ENCODE results near the gene NRXN2.
A peak's percentile ranks its signal among the peaks of the same experiment; 100 is the strongest.

NRXN2 gene

DNA sequence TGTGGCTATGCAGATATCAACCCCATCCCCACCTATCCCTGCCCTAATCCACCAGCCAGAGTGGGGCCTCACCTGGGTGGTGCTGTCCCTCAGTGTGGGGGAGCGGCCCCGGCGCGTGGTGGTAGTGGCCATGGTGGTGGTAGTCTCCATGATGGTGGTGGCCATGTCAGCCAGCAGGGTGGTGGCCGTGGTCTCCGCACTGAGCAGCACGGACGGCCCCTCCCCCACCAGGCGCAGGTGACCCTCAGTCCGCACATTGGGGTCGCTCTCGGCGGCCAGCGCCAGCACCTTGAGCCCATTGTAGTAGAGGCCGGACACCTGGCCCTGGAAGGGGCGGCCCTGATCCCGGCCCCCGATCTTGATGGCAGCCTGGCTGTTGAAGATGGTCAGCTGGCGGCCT, 100.3 kb downstream of the NRXN2 start:
- H3K4me3 ChIP-seq (replicated peaks in 1 of 2; ENCODE audit: low read depth in 2 of 2, low read length in 2 of 2), result no peak overlapping the region
- TF ChIP-seq, protein P1, sequence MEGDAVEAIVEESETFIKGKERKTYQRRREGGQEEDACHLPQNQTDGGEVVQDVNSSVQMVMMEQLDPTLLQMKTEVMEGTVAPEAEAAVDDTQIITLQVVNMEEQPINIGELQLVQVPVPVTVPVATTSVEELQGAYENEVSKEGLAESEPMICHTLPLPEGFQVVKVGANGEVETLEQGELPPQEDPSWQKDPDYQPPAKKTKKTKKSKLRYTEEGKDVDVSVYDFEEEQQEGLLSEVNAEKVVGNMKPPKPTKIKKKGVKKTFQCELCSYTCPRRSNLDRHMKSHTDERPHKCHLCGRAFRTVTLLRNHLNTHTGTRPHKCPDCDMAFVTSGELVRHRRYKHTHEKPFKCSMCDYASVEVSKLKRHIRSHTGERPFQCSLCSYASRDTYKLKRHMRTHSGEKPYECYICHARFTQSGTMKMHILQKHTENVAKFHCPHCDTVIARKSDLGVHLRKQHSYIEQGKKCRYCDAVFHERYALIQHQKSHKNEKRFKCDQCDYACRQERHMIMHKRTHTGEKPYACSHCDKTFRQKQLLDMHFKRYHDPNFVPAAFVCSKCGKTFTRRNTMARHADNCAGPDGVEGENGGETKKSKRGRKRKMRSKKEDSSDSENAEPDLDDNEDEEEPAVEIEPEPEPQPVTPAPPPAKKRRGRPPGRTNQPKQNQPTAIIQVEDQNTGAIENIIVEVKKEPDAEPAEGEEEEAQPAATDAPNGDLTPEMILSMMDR (IDR thresholded peaks at IDR 0.05; ENCODE audit: low read depth, low read length), result no peak
- no peak for DNase-seq (ENCODE audit: low read depth in 2 of 2)

DNA sequence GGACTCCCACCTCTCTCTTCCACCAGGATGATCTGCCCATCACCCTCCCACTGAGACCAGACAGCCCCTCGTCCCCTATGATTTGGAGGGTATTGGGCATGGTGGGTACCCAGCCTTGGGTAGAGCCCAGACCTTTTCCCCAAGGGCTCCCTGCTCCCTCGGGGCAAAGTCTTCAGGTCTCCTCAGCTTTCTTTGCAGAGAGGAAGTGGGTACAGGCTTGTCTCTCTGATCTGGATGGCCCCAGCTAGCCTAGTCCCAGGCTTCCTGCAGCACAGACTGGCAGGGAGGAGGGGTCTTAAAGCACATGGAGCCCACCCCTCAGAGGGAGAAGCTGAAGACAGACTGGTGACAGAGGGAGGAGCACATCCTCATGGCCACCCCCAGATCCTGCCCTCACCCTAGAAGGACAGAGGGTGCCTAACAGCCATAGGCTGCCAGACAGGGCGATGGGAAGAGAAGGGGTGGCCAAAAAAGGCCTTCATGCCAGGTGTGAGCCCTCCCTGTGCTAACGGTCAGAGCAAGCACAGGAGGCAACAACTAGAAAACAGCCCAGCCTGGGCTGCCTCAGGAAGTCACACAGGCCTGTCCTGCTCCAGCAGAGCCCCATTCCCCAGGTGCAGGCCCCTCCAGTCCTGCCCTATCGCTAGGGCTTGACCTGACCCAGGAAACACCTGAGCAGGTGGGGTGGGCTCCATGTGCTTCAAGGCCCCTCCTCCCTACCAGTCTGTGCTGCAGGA, 101.5 kb downstream of the NRXN2 start:
- TF ChIP-seq, protein P1 (IDR thresholded peaks at IDR 0.05; ENCODE audit: low read depth, low read length), result no peak
- no peak overlapping the region for H3K4me3 ChIP-seq (replicated peaks in 1 of 2; ENCODE audit: low read depth in 2 of 2, low read length in 2 of 2)
- no peak for DNase-seq (ENCODE audit: low read depth in 2 of 2)

DNA sequence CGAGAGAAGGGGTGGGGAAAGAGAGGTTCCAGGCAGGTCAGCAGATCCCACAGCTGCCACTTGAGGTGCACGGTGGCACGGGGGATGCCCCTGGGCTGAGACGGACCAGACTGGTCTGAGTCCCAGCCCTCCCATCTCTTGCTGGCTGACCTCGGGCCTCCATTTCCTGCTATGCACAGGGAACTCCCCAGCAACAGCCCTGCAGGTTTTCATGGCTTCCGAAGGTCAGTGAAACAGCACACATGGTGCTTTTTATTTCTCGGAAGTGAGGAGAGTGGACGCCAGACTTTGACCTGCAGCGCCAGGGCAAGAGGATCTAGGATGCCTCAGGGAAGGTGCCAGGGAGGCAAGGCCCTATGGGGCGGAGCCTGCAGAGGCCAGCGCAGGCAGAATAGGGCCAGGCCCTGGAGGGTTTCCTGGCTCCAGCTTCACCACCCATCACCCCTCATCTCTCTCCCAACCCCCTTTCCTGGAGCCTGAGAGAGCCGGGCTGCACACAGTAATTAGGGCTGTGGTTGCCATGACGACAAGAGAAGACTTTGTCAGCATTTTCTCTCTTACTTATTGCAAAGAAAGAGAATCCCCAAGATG, 102.5 kb downstream of the NRXN2 start:
- TF ChIP-seq, protein P1 (IDR thresholded peaks at IDR 0.05; ENCODE audit: low read depth, low read length), result no peak
- peak in 1 of 2 donors; percentile 65 for DNase-seq (ENCODE audit: low read depth in 2 of 2)
- H3K4me3 ChIP-seq (replicated peaks in 1 of 2; ENCODE audit: low read depth in 2 of 2, low read length in 2 of 2), result no peak overlapping the region

DNA sequence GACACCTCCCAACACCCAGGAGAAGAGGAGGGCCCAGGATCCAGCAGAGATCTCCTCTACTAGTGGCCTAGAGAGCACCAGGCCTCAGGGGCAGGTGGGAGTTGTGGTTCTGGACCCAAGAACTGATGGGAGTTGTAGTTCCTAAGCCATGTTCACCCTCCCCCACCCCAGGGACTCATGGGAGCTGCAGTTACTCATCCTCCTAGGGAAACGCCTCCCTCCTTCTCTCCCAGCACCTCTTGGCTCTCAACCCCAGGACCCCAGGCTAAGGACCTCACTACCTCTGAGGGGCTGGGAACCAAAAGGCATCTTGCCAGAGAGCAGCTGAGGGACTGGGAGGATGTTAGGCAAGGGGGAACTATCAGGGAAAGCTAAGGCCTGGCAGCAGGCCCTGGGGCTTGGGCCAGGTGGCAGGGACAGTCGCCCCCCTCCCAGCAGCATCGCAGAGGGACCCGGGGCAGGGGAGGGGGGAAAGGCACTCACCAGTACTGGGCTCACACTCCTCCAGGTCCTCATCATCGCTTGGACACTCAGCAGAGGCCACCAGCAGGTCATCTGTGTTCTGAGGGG, 103.1 kb downstream of the NRXN2 start:
- DNase-seq (ENCODE audit: low read depth in 2 of 2), result peak; percentile 63 to 80
- TF ChIP-seq, protein P1 (IDR thresholded peaks at IDR 0.05; ENCODE audit: low read depth, low read length), result no peak
- no peak overlapping the region for H3K4me3 ChIP-seq (replicated peaks in 1 of 2; ENCODE audit: low read depth in 2 of 2, low read length in 2 of 2)

DNA sequence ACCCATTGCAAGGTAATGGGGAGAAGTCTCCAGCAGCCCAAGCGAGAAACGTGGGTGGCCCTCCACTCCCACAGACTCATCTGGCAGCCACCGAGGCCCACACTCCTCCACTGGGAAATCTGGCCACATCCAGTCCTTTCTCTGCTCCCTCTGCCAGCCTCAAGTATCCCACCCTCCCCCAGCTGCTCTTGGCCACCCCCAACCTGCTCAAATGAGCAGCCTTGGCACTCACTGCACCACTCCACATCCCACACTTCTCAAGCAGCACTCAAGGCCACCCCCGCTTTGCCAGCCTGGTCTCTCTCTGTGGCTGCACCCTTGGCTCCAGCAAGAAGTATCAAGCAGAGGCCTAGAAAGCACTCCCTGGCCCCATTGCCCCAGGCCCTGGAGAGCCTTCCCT, 103.8 kb downstream of the NRXN2 start:
- TF ChIP-seq, protein P1 (IDR thresholded peaks at IDR 0.05; ENCODE audit: low read depth, low read length), result no peak
- DNase-seq (ENCODE audit: low read depth in 2 of 2), result no peak
- H3K4me3 ChIP-seq (replicated peaks in 1 of 2; ENCODE audit: low read depth in 2 of 2, low read length in 2 of 2), result no peak overlapping the region

DNA sequence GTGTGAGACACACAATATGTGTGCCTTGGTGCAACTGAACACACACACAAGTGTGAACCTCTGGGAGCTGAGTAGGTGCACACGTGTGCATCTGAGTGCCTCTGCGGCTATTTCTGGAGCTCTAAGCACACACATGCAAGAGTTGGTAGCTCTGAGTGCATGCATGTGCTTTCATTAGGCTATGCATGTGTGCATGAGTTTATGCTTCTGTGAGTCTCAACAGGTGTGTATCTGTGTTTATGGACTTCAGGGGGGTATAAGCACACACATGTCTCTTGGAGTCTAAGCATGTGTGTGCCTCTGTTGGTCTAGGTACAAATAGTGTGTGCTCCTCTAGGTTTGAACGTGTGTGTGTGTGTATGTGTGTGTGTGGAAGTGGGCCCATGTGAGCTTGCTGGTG, 106.2 kb downstream of the NRXN2 start:
- DNase-seq (ENCODE audit: low read depth in 2 of 2), result no peak
- H3K4me3 ChIP-seq (replicated peaks in 1 of 2; ENCODE audit: low read depth in 2 of 2, low read length in 2 of 2), result no peak overlapping the region
- TF ChIP-seq, protein P1 (IDR thresholded peaks at IDR 0.05; ENCODE audit: low read depth, low read length), result no peak

Data from cardiac fibroblast (primary cell).